ENCODE data around the gene UGT1A10. TPM values are rescaled to one million over a fixed set of nuclear protein-coding genes. Genes with fewer than 3 reads are reported as not detected.
"Not testable (repeated sequence)": the region's sequence is repeated elsewhere in the genome, so short reads cannot be mapped to it uniquely, and the experiment has no call there.

Gene UGT1A10
- total and polyA plus RNA-seq, 9 donors, result not detected

- Histone ChIP-seq H3K4me1 (ENCODE audit: control insufficient read depth, insufficient read depth, low read length) (no peaks in the 10 kb centered on the region), H3K27ac (ENCODE audit: low read length) (no peak overlapping the region), H3K9me3 (replicated peaks; ENCODE audit: control insufficient read depth, low read depth, low read length) (no peaks in the 10 kb centered on the region), H3K4me3 (ENCODE audit: low read length) (no peak overlapping the region), H3K36me3 (ENCODE audit: control insufficient read depth, insufficient read depth, low read length) (no peaks in the 10 kb centered on the region), H3K27me3 (ENCODE audit: control insufficient read depth, insufficient read depth, low read length) (no peaks in the 10 kb centered on the region)
- WGBS (ENCODE audit: insufficient coverage), result no CpG with 5 or more reads among the region's 4 CpGs
- no peak for DNase-seq
Observed at GRCh38 chr2:233611284-233611683, 25.0 kb upstream of the UGT1A10 start.

- not testable (repeated sequence) for H3K36me3 ChIP-seq (ENCODE audit: control insufficient read depth, insufficient read depth, low read length); H3K9me3 ChIP-seq (replicated peaks; ENCODE audit: control insufficient read depth, low read depth, low read length); DNase-seq; H3K4me1 ChIP-seq (ENCODE audit: control insufficient read depth, insufficient read depth, low read length); H3K4me3 ChIP-seq (ENCODE audit: low read length); H3K27me3 ChIP-seq (ENCODE audit: control insufficient read depth, insufficient read depth, low read length); H3K27ac ChIP-seq (ENCODE audit: low read length)
- WGBS (ENCODE audit: insufficient coverage), result no CpG with 5 or more reads among the region's 5 CpGs
Observed at GRCh38 chr2:233617476-233617875, 18.8 kb upstream of the UGT1A10 start, which contains the start of gene UGT1A8. UGT1A8 (plus strand) TSS chr2:233617633; CDS start chr2:233617708, 75 bp downstream.

GRCh38 chr2:233620204-233620603 lies 16.0 kb upstream of the UGT1A10 start:
- Histone ChIP-seq H3K36me3 (ENCODE audit: control insufficient read depth, insufficient read depth, low read length) (no peaks in the 10 kb centered on the region), H3K27me3 (ENCODE audit: control insufficient read depth, insufficient read depth, low read length) (no peaks in the 10 kb centered on the region), H3K9me3 (replicated peaks; ENCODE audit: control insufficient read depth, low read depth, low read length) (no peaks in the 10 kb centered on the region), H3K27ac (ENCODE audit: low read length) (no peak overlapping the region), H3K4me3 (ENCODE audit: low read length) (no peak overlapping the region), H3K4me1 (ENCODE audit: control insufficient read depth, insufficient read depth, low read length) (no peaks in the 10 kb centered on the region)
- 94% methylated on average over 2 of the region's 4 CpGs for WGBS (ENCODE audit: insufficient coverage)
- DNase-seq, result no peak

DNA sequence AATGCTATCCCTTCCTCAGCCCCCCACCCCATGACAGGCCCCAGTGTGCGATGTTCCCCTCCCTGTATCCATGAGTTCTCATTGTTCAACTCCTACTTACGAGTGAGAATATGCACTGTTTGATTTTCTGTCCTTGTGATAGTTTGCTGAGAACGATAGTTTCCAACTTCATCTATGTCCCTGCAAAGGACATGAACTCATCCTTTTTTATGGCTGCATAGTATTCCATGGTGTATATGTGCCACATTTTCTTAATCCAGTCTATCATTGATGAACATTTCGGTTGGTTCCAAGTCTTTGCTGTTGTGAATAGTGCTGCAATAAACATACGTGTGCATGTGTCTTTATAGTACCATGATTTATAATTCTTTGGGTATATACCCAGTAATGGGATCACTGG lies 14.4 kb upstream of the UGT1A10 start:
- not testable (repeated sequence) for DNase-seq; H3K36me3 ChIP-seq (ENCODE audit: control insufficient read depth, insufficient read depth, low read length); H3K4me3 ChIP-seq (ENCODE audit: low read length); H3K27ac ChIP-seq (ENCODE audit: low read length); H3K27me3 ChIP-seq (ENCODE audit: control insufficient read depth, insufficient read depth, low read length); H3K4me1 ChIP-seq (ENCODE audit: control insufficient read depth, insufficient read depth, low read length); H3K9me3 ChIP-seq (replicated peaks; ENCODE audit: control insufficient read depth, low read depth, low read length)
- no CpG with 5 or more reads among the region's 5 CpGs for WGBS (ENCODE audit: insufficient coverage)

GRCh38 chr2:233627331-233628025 lies 8.8 kb upstream of the UGT1A10 start:
- Histone ChIP-seq H3K27ac (ENCODE audit: low read length) (no peak overlapping the region), H3K36me3 (ENCODE audit: control insufficient read depth, insufficient read depth, low read length) (no peaks in the 10 kb centered on the region), H3K4me1 (ENCODE audit: control insufficient read depth, insufficient read depth, low read length) (no peaks in the 10 kb centered on the region), H3K27me3 (ENCODE audit: control insufficient read depth, insufficient read depth, low read length) (no peaks in the 10 kb centered on the region), H3K9me3 (replicated peaks; ENCODE audit: control insufficient read depth, low read depth, low read length) (no peaks in the 10 kb centered on the region), H3K4me3 (ENCODE audit: low read length) (no peak overlapping the region)
- WGBS (ENCODE audit: insufficient coverage), result 54% methylated on average over 3 of the region's 5 CpGs
- no peak for DNase-seq

DNA sequence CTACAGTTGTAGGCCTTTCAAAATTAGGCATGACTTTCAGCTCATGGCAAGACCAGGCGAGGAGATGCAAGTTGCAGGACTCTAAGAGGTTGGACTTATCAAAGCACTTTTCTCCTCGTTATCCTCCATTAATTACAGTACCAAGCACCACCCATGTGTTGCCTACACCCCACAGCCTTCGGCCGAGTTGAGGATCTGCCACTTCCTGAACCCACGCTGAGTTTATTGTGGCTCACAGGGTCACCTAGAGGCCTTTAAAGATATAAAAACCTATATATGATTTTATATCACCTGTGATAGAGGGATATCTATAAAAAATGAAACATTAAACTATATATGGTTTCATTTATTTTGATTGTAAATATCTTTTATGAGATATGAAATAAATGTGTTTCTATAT lies 2.6 kb downstream of the UGT1A10 start:
- Histone ChIP-seq H3K27me3 (ENCODE audit: control insufficient read depth, insufficient read depth, low read length) (no peaks in the 10 kb centered on the region), H3K36me3 (ENCODE audit: control insufficient read depth, insufficient read depth, low read length) (no peaks in the 10 kb centered on the region), H3K9me3 (replicated peaks; ENCODE audit: control insufficient read depth, low read depth, low read length) (no peaks in the 10 kb centered on the region), H3K4me3 (ENCODE audit: low read length) (no peak overlapping the region), H3K27ac (ENCODE audit: low read length) (no peak overlapping the region), H3K4me1 (ENCODE audit: control insufficient read depth, insufficient read depth, low read length) (no peaks in the 10 kb centered on the region)
- 70% methylated on average over 2 of the region's 5 CpGs for WGBS (ENCODE audit: insufficient coverage)
- no peak for DNase-seq

GRCh38 chr2:233639860-233640259 lies 3.6 kb downstream of the UGT1A10 start:
- H3K9me3 ChIP-seq (replicated peaks; ENCODE audit: control insufficient read depth, low read depth, low read length), result no peaks in the 10 kb centered on the region
- no peak for DNase-seq
- H3K4me1 ChIP-seq (ENCODE audit: control insufficient read depth, insufficient read depth, low read length), result no peaks in the 10 kb centered on the region
- no peaks in the 10 kb centered on the region for H3K36me3 ChIP-seq (ENCODE audit: control insufficient read depth, insufficient read depth, low read length)
- H3K27me3 ChIP-seq (ENCODE audit: control insufficient read depth, insufficient read depth, low read length), result no peaks in the 10 kb centered on the region
- no peak overlapping the region for H3K27ac ChIP-seq (ENCODE audit: low read length)
- no peak overlapping the region for H3K4me3 ChIP-seq (ENCODE audit: low read length)

- no peak overlapping the region for H3K4me3 ChIP-seq (ENCODE audit: low read length)
- peaks cover 2% of the 10 kb centered on the region for H3K9me3 ChIP-seq (replicated peaks; ENCODE audit: control insufficient read depth, low read depth, low read length)
- H3K27me3 ChIP-seq (ENCODE audit: control insufficient read depth, insufficient read depth, low read length), result no peaks in the 10 kb centered on the region
- H3K27ac ChIP-seq (ENCODE audit: low read length), result no peak overlapping the region
- no peaks in the 10 kb centered on the region for H3K36me3 ChIP-seq (ENCODE audit: control insufficient read depth, insufficient read depth, low read length)
- 88% methylated on average over 1 of the region's 1 CpG for WGBS (ENCODE audit: insufficient coverage)
- H3K4me1 ChIP-seq (ENCODE audit: control insufficient read depth, insufficient read depth, low read length), result no peaks in the 10 kb centered on the region
- no peak for DNase-seq
Observed at GRCh38 chr2:233643128-233643527, 6.9 kb downstream of the UGT1A10 start.

DNA sequence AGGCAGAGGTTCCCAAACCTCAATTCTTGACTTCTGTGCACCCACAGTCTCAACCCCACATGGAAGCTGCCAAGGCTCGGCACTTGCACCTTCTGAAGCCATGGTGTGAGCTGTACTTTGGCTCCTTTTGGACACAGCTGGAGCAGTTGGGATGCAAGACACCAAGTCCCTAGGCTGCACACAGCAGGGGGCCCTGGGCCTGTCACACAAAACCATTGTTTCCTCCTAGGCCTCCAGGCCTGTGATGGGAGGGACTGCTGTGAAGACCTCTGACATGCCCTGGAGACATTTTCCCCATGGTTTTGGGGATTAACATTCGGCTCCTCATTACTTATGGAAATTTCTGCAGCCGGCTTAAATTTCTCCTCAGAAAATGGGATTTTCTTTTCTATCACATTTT lies 9.8 kb downstream of the UGT1A10 start:
- WGBS (ENCODE audit: insufficient coverage), result 96% methylated on average over 2 of the region's 3 CpGs
- DNase-seq, result not testable (repeated sequence)

DNA sequence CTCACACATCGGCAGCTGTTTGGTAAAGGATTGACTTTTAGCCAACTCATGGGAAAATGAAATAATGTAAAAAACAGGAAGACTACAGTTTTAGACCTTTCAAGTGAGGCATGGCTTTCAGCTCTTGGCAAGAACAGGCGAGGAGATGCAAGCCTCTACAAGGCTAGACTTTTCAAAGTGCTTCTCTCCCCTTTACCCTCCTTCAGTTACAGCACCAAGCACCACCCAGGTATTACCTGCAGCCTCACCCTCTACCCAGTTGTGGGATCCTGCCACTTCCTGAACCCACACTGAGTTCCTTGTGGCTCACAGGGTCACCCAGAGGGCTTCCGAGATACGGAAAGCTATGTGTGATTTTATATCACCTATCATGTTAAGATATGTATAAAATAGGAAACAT lies 14.7 kb downstream of the UGT1A10 start:
- Histone ChIP-seq H3K9me3 (replicated peaks; ENCODE audit: control insufficient read depth, low read depth, low read length) (peaks cover 1% of the 10 kb centered on the region), H3K4me3 (ENCODE audit: low read length) (no peak overlapping the region), H3K36me3 (ENCODE audit: control insufficient read depth, insufficient read depth, low read length) (no peaks in the 10 kb centered on the region), H3K27ac (ENCODE audit: low read length) (no peak overlapping the region), H3K4me1 (ENCODE audit: control insufficient read depth, insufficient read depth, low read length) (no peaks in the 10 kb centered on the region), H3K27me3 (ENCODE audit: control insufficient read depth, insufficient read depth, low read length) (no peaks in the 10 kb centered on the region)
- WGBS (ENCODE audit: insufficient coverage), result 56% methylated on average over 2 of the region's 4 CpGs
- DNase-seq, result no peak

More for the DNA sequence above, 9.8 kb downstream of the UGT1A10 start:
- not testable (repeated sequence) for H3K27ac ChIP-seq (ENCODE audit: low read length); H3K27me3 ChIP-seq (ENCODE audit: control insufficient read depth, insufficient read depth, low read length); H3K36me3 ChIP-seq (ENCODE audit: control insufficient read depth, insufficient read depth, low read length); H3K9me3 ChIP-seq (replicated peaks; ENCODE audit: control insufficient read depth, low read depth, low read length); H3K4me3 ChIP-seq (ENCODE audit: low read length); H3K4me1 ChIP-seq (ENCODE audit: control insufficient read depth, insufficient read depth, low read length)

GRCh38 chr2:233651430-233651829 lies 15.2 kb downstream of the UGT1A10 start:
- WGBS (ENCODE audit: insufficient coverage), result no CpG with 5 or more reads among the region's 2 CpGs
- Histone ChIP-seq H3K27me3 (ENCODE audit: control insufficient read depth, insufficient read depth, low read length) (no peaks in the 10 kb centered on the region), H3K27ac (ENCODE audit: low read length) (no peak overlapping the region), H3K4me1 (ENCODE audit: control insufficient read depth, insufficient read depth, low read length) (no peaks in the 10 kb centered on the region), H3K36me3 (ENCODE audit: control insufficient read depth, insufficient read depth, low read length) (no peaks in the 10 kb centered on the region), H3K4me3 (ENCODE audit: low read length) (no peak overlapping the region), H3K9me3 (replicated peaks; ENCODE audit: control insufficient read depth, low read depth, low read length) (no peaks in the 10 kb centered on the region)
- DNase-seq, result no peak

Measured in muscle of leg (tissue), 11 donors.